NAMALWA (cell line): Measurements from ENCODE around the gene FANCI.
"Not testable (repeated sequence)": the region's sequence is repeated elsewhere in the genome, so short reads cannot be mapped to it uniquely, and the experiment has no call there.

ENCODE experiments used
- DNase-seq: peaks from one replicate; pipeline ENCODE4 v3.0.0-alpha.2; 2015; ENCODE audit warnings: low spot score

Gene FANCI

GRCh38 chr15:89225588-89225987, 18.2 kb upstream of the FANCI start:
- no peak for DNase-seq

DNA sequence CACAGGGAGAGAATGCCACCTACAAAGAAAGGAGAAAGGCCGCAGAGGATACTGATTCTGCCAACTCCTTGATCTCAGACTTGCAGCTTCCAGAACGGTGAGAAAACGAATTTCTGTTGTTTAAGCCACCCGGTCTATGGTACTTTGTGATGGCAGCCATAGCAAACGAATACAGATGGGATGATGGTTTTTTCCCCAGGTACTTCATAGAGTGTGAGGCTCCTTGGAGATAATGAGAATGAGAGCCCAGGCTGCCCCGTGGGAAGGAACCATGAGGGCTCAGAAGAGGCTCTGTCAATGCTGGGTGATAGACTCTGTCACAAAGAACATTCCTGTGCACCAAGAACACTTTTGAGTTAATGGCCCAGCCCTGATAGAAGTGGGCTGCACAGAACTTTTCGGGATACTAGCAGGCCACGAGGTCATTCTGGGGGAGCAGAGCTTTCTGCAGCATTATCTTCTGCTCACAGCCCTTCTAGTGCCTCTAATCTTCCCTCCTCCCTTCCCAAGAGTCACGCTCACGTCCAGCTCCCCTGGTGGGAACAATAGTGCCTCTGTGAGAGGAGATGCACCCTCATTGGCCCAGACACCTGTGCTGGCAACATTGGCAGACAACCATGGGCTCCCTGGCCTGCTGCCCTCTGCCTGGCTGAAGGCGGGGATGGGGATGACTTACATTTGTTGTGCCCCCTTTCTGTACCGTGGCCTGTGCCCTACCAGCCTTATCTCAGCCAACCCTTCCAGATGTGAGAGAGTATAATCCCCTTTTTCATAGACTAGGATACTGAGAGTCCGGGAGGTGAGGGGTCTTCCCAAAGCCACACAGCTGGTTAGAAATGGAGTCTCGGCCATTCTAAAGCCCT, 17.2 kb upstream of the FANCI start:
- no peak for DNase-seq

DNA sequence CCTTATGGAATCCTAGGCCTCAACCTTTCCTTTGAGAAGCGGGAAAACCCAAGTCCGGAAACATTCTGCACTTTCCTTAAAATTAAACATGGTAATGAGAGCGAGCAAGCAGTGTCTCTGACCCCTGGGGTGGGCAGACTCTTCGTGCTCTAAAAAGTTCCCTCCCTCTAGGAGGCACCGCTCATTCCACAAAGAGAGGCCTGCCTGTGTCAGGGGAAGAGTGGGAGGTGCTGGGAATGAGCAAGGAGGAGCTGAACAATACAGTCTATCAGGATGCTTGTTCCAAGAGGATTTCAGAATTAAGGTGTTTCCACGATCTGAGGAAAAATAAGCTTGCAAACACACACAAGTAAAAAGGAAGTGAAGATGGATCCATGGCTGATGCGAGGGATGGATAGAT, 16.4 kb upstream of the FANCI start:
- no peak for DNase-seq

DNA sequence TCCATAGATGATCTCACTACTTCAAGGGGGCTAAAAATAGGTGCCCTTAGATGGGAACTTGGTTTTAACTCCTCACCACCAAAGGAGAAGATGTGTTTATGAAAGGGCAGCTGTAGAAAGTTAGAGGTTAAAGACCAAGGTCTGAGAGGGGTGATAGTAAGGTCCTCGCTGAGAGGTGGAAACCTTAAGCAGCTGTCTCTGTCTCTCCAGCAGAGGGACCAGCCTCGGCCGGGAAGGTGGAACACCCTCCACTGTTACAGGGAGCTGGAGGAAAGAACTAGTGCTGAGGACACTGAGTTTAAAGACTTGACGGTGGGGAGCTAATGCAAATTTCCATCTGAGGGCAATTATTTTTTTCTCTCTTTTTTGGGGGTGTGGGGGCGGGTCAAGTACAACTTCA, 13.5 kb upstream of the FANCI start:
- no peak for DNase-seq

DNA sequence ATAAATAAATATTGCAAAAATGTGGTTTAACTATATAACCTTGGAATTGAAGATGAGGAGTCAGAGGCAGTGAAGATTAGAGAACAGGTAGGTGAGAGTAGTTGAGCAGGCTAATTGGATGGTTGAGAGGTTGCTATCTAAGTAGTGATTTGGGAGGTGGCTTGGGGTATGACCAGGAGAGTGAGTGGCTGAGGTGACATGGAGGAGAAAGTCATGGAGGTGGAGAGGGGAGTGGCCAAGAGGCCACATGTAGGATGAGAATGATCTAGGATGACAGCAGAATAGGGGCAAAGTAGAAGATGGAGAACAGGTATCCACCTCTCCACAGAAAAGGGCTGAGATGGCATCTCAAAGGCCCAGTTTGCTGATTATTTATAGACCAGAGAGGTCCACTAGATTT, 11.9 kb upstream of the FANCI start:
- DNase-seq: no peak

DNA sequence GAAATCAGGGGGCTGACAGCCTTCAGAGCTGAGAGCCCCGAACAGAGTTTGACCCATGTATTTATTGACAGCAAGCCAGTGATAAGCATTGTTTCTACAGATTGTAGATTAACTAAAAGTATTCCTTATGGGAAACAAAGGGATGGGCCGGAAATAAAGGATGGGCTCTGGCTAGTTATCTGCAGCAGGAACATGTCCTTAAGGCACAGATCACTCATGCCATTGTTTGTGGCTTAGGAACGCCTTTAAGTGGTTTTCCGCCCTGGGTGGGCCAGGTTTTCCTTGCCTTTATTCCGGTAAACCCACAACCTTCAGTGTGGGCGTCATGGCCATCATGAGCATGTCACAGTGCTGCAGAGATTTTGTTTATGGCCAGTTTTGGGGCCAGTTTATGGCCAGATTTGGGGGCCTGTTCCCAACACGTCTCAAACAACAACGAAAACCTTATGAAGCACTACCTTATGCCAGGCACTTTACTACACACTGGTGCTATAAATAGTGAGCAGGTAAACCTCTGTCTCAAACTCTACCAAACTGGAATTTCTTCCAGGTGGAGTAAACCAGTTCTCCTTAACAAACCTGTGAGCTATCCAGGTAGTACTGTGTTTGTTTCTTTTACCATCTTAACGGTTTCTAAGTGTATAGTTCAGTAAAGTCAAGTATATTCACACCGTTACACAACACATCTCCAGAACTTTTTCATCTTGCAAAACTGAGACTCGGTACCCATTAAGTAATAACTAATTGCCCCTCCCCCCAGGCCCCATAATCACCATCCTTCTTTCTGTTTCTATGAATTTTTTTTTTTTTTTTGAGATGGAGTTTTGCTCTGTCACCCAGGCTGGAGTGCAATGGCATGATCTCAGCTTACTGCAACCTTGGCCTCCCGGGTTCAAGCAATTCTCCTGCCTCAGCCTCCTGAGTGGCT, 3.6 kb upstream of the FANCI start:
- not testable (repeated sequence) for DNase-seq

DNA sequence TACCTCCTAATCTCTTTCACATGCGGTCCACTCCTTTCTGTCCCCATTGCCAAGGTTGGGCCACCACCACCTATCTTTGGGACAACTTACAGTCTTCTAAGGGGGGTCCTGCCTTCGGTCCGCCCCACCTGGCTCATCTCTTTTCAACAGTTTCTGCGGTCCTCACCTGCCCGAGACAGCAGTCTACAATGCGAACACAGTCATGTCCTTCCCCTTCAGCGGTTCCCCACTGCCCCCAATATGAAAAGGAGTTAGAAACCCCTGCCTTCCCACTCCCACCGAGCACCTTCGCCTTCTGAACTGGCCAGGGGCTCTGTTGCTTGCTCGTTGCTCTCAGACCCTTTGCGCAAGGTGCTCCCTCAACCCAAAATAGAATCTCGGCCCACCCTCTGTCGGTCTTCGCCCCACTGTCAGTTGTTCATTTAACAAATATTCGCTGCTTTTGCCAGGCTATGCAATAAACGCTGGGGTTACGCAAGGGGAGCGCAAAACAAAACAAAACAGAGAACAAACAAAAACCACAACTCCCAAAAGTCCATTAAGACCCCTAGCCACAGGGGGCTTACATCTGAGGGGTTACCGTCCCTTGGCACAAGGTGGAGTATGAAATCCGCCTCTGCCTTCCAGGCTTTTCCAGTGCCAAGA, 611 bp upstream of the FANCI start:
- no peak for DNase-seq

DNA sequence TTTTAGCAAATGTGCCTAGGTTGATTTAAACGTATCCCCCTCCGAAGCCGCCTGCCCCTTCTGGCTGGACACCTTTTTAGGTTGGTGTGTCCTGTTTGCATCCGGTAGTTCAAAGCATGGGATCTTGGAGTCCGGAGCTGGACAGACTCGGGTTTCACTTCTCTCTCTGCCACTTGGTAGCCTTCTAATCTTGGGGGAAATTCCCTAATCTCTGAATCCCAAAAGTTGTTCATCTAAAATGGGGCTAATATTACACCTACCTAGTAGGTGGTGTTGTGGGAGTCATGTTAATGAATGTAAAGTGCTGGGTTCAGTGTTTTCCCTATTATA, 760 bp downstream of the FANCI start:
- no peak for DNase-seq

DNA sequence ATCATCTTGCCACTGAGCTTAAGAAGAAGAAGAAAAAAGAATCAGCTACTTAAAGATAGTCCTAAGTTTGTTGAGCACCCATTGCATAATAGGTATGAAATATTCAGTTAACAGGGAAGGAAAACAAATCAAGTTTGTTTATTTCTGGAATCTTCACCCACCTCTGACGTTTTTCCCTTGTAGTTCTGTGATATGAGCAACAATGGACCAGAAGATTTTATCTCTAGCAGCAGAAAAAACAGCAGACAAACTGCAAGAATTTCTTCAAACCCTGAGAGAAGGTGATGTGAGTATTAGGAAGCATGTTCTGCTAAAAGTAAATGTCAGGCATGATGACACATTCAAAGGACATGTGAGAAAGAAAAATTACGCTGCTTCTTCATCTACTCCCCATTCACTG, 3.7 kb downstream of the FANCI start:
- DNase-seq: no peak

- no peak for DNase-seq
Measured at GRCh38 chr15:89248584-89248983, 4.8 kb downstream of the FANCI start.

DNA sequence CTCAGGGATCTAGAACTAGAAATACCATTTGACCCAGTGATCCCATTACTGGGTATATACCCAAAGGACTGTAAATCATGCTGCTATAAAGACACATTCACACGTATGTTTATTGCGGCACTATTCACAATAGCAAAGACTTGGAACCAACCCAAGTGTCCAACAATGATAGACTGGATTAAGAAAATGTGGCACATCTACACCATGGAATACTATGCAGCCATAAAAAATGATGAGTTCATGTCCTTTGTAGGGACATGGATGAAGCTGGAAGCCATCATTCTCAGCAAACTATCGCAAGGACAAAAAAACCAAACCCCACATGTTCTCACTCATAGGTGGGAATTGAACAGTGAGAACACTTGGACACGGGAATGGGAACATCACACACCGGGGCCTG, 6.4 kb downstream of the FANCI start:
- DNase-seq: not testable (repeated sequence)

DNA sequence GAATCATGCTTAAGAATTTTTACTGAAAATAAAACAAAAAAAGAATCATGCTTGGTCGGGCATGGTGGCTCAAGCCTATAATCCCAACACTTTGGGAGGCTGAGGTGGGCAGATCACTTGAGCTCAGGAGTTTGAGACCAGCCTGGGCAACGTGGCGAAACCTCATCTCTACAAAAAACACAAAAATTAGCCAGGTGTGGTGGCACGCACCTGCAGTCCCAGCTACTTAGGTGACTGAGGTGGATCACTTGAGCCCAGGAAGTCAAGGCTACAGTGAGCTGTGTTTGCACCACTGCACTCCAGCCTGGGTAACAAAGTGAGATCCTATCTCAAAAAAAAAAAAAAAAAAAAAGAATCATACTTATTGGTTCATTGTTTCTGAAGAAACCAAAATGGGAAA, 33.5 kb downstream of the FANCI start:
- DNase-seq: not testable (repeated sequence)

DNA sequence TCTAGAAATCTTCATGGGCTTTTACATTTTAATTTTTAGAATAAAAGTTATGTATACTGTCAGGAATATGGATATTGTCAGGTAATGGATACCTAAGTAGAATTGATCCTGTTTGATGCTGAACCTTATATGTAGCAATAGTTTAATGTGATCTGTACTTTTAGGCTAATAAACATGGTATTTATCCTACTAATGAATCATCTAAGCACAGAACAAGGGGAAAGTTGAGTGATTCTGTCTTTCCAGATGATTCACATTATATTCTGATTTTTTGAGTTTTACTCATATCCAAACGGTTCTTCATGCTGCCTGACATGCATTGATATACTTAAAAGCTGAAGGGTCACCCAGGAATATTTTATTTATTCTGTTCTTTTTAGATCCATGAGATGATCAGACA, 34.5 kb downstream of the FANCI start:
- DNase-seq: no peak

- DNase-seq: no peak
Measured at GRCh38 chr15:89282631-89283030, 38.9 kb downstream of the FANCI start.

DNA sequence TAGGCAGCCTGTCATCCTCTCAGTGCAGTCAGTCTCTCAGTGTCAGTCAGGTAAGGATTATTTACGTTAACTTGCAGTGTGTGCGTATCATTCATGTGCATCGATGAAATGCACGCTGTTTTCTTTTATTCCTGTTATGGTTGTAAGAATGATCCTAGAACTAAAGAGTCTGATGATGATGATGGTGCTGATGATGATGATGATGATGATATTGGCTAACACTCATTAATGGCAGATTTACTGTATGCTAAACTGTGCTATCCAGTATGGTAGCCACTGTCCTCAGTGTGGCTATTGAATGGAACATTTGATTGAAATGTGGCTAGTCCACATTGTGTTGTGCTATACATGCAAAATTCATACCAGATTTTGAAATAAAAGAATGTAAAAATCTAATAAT, 39.4 kb downstream of the FANCI start:
- DNase-seq: no peak

DNA sequence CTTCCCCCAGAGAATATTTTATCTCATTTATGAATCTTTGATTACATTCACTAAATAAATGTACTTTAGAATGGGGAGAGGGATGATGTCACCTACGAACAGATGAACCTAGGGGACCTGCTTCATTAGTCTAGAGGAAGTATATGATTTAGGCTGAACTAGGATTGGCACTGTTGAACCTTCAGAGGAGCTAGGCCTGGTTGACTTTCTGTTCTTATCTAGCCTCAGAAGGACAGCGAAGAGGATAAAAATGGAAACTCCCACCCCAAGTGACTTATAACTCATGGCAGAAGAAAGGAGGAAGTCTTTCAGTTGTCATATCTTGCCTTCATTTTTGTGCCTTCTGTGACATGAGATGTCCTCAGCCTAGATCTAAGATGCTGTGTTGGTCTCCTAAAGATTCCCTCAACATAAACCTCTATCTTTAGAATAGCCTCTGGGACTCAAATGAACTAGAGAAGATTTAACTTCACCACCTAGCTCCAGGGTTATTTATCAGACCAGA, 48.2 kb downstream of the FANCI start:
- DNase-seq: no peak

DNA sequence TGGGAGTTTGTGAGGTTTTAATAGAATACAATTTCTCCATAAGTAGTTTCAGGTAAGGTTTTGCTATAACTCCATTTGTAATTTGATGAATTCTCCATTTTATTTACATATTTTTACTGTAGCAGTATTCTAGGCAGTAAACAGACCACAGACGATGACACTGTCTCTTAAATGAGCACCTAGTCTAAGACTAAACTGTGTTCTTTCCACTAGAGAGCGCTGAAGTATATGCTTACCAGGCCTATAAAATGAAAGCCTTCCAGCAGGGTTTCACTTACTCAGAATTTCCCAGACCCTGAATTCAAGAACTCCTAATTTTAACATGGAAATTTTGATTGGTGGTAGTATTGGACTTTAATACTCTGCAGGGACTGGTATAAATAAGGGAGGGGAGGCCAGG, 49.2 kb downstream of the FANCI start:
- DNase-seq: no peak

- no peak for DNase-seq
Measured at GRCh38 chr15:89299896-89300295, 56.1 kb downstream of the FANCI start.

- DNase-seq: no peak
Measured at GRCh38 chr15:89301304-89302089, 57.7 kb downstream of the FANCI start.

DNA sequence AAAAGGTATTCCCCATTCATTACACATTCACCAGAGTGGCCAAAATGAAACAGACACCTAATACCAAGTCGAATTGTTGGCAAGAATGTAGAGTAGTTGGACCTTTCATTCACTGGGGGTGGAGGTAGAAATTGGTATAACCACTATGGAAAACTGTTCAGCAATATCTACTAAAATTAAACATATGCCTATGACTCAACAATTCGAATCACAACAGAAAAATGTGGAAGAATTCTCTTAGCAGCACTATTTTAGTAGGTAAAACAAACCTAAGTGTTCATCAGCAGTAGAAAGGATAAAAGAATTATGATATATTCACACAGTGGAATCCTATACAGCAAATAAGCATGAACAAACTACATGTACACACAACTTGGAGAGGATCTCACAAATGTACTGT, 60.2 kb downstream of the FANCI start:
- no peak for DNase-seq

GRCh38 chr15:89305395-89305794, 61.6 kb downstream of the FANCI start:
- no peak for DNase-seq
